OCI-LY1 (cell line): ENCODE measurements around the gene PTGER3.
A peak's percentile ranks its signal among the peaks of the same experiment; 100 is the strongest.

ENCODE experiments used
- CTCF ChIP-seq: fragments of 200-600 bp; sonication (generic), shearing (Covaris generic); IDR thresholded peaks from 2 replicates; pipeline ENCODE4 v1.5.1; 2017; ENCODE audit warnings: mild to moderate bottlenecking, antibody characterized with exemption, low read length, moderate library complexity, mixed read lengths
- EZH2 ChIP-seq: fragments of 200-600 bp; sonication (generic), shearing (Covaris generic); IDR thresholded peaks from 2 replicates; pipeline ENCODE4 v1.8.0; 2017; ENCODE audit warnings: borderline replicate concordance, mixed run types, mild to moderate bottlenecking, antibody characterized with exemption, low read length, moderate library complexity, mixed read lengths

GRCh38 chr1:71093938-71094337 lies 46.3 kb upstream of the PTGER3 start:
- TF ChIP-seq CTCF (peak; percentile 13; the same call in 1 of the 2 replicates), EZH2 (no peak)
